T-helper 2 cell treated with Interferon-gamma antibody and Interleukin-4, amounts not matched to agents 100 ng/mL and 5 ng/mL, for 36 hours (primary cell): ENCODE results near the gene MYL5. TPM values are rescaled to one million over a fixed set of nuclear protein-coding genes. Genes with fewer than 3 reads are reported as not detected.
"Not testable (repeated sequence)": the region's sequence is repeated elsewhere in the genome, so short reads cannot be mapped to it uniquely, and the experiment has no call there.

ENCODE experiments used
- intact Hi-C: fragments of 100-400 bp; cut with micrococcal nuclease; formaldehyde crosslinking; loops from one replicate; pipeline ENCODE4 v1.15.1; 2023
- total RNA-seq: library from RNA; stranded (reverse); gene quantifications from 2 replicates; pipeline ENCODE4 v1.2.3, GENCODE V29; 2022

The MYL5 gene, protein sequence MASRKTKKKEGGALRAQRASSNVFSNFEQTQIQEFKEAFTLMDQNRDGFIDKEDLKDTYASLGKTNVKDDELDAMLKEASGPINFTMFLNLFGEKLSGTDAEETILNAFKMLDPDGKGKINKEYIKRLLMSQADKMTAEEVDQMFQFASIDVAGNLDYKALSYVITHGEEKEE
- total RNA-seq = 21.2 and 22.4 TPM in 2 replicates

GRCh38 chr4:674172-675035 lies at the start of gene MYL5, which contains the start of gene ATP5ME:
TSS of gene MYL5 (plus strand) at chr4:674542. CDS start at chr4:678027, 3,485 bp downstream.
TSS of gene ATP5ME (minus strand) at chr4:674276. CDS start at chr4:674247, 29 bp downstream.
- intact Hi-C loops = loop anchor here (1.0 to 5.0 kb wide), 10 partner anchors 10 to 672 kb away; partner anchors contain the start of genes FGFRL1, PCGF3, PIGG and UVSSA

- intact Hi-C loops = no loop called here
These were observed 49.4 kb upstream of the MYL5 start, which contains the start of gene PDE6B for GRCh38 chr4:624705-625590. TSS of gene PDE6B (plus strand) at chr4:625573. CDS start at chr4:625627, 54 bp downstream.

- intact Hi-C loops = no loop called here
These were observed 48.6 kb upstream of the MYL5 start for GRCh38 chr4:625631-626161.

DNA sequence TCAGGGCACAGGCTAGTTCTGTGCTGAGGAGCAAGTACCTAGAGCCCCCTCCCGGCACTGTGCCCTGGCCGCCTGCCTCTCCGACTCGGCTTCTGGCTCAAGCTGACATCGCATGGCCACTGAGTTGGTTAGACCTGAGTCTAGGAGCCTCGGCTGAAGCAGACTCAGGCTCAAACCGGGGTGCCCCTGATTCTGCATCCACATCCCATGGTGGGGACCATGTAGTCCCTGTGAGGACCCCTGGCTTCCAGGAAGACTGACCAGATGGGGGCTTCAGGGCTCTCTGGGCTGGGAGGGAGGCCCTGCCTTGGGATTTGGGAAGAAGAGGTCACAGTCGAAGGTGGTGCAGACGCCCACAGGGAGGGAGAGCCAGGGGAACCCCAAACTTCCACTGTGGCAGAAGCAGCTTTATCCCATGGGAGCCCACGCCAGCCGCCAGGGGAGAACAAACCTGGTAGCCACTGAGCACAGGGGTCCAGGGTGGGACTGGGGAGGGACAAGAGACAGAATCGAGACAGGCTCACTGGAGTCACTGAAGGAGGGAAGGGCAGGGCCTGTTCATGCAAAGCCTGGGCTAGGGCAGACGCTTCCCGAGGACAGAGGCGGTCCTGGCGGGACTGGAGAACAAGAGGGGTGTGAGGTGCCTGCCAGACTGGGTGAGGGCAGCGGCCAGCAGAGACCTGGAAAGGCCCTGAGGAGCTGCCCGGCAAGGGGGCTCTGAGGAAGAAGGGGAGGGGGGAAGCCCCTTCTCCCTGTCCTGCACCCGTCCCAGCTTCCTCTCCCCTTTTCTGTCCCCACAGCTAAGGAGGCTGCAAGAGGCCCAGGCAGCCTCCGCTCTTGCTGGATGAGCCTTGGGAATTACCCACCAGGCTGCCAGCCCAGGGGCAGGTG lies 47.9 kb upstream of the MYL5 start:
- intact Hi-C loops = no loop called here

- intact Hi-C loops = no loop called here
These were observed 46.8 kb upstream of the MYL5 start for GRCh38 chr4:627347-628125.

- intact Hi-C loops = no loop called here
These were observed 46.0 kb upstream of the MYL5 start for GRCh38 chr4:628311-628741.

DNA sequence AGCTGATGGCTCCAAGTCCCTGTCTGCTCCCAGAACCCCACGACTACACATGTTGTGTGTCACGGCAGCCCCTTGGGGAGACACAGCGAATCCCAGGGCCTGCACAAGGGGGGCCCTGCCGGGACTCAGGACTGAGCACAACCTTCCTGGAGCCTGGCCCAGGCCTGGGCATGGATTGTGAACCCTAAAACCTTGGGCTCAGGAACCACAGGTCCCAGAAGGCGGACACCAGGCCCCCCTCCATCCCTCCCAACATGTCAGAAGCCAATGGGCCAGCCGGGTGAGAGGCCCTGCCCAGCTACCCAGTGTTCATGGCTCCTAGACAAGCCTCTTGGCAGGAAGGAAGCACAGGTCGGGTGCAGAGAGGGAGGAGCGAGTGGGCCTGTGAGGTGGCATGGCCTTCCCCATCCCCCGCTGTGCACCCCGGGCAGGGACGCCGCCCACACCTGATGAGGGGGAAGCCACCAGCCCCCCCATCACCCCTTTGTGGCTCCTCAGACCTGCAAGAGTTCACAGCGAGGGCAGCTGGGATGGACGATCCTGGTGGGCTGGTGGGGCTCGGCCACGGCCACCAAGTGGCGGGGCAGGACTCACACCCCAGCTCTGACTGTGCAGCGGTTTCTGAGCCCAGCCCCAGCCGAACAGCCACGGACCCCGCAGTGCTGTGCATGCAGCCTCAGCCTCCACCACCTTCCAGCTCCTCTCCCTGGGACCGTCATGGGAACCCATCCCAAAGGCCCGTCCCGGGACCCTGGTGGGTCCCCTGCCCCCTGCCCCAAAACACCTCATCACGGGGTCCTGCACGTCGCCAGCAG lies 45.3 kb upstream of the MYL5 start:
- intact Hi-C loops = no loop called here

DNA sequence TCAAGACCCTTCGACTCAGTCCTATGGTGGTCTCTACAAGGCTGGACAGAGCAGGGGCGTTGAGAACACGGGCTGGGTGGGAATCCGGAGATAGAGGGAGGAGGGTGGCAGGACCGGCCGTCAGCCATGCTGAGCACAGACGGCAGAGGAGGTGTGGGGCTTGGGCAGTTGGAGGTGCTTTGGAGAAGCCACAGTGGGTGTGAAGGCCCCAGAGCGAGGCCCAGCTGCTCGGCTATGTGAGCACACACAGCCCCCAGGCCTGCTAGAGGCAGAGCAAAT lies 44.8 kb upstream of the MYL5 start:
- intact Hi-C loops = no loop called here

- intact Hi-C loops = no loop called here
These were observed 44.3 kb upstream of the MYL5 start for GRCh38 chr4:629915-630641.

- intact Hi-C loops = no loop called here
These were observed 43.7 kb upstream of the MYL5 start for GRCh38 chr4:630656-631055.

GRCh38 chr4:632196-632790 lies 42.0 kb upstream of the MYL5 start:
- intact Hi-C loops = no loop called here

GRCh38 chr4:632926-633325 lies 41.4 kb upstream of the MYL5 start:
- intact Hi-C loops = no loop called here

GRCh38 chr4:633406-633805 lies 40.9 kb upstream of the MYL5 start:
- intact Hi-C loops = no loop called here

GRCh38 chr4:633976-634598 lies 40.3 kb upstream of the MYL5 start:
- intact Hi-C loops = no loop called here

DNA sequence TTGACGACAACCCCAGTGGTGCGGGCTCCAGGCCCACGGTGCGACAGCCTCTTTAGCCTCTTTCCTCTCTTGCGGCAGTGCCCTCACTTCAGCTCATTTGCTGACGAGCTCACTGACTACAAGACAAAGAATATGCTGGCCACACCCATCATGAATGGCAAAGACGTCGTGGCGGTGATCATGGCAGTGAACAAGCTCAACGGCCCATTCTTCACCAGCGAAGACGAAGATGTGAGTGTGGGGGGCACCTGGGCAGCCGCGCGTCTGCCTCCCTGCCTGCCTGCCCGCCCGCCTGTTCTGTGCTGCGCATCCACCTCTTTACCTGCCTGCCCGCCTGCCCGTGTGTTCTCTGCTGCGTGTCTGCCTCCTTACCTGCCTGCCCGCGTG lies 39.8 kb upstream of the MYL5 start:
- intact Hi-C loops = no loop called here

DNA sequence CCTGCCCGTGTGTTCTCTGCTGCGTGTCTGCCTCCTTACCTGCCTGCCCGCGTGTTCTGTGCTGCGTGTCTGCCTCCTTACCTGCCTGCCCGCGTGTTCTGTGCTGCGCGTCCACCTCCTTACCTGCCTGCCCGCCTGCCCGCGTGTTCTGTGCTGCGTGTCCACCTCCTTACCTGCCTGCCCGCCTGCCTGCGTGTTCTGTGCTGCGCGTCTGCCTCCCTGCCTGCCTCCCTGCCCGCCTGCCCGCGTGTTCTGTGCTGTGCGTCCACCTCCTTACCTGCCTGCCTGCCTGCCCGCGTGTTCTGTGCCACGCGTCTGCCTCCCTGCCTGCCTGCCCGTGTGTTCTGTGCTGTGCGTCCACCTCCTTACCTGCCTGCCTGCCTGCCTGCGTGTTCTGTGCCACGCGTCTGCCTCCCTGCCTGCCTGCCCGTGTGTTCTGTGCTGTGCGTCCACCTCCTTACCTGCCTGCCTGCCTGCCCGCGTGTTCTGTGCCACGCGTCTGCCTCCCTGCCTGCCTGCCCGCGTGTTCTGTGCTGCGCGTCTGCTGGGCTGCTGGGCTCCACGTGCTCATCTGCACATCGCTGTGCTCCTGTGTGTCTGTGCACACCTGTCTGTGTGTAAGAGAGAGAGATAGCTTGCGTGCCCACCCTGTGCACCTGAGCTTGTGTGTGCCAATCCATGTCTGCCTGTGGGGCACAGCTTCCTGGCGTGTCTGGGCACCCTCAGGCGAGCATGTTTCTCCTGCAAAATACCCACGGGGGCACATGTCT lies 39.1 kb upstream of the MYL5 start:
- intact Hi-C loops = not testable (repeated sequence)
